Measurements from ENCODE around the gene CPSF3. TPM values are rescaled to one million over a fixed set of nuclear protein-coding genes. Genes with fewer than 3 reads are reported as not detected.

The CPSF3 gene
- total and polyA plus RNA-seq, 8 donors, result 25.9 to 58.7 (median 46.7) TPM

- no peak overlapping the region for H3K4me3 ChIP-seq
- H3K36me3 ChIP-seq, result peaks cover 0 to 21% of the 10 kb centered on the region in 2 donors
- H3K9me3 ChIP-seq, result no peaks in the 10 kb centered on the region
- peaks cover 10 to 33% of the 10 kb centered on the region in 2 donors for H3K4me1 ChIP-seq
- intact Hi-C loops (cut with DNase I), result no loop called here
- no peak overlapping the region for H3K27ac ChIP-seq
- no peak for DNase-seq
- H3K27me3 ChIP-seq, result no peaks in the 10 kb centered on the region
- no peak for ATAC-seq
- TF ChIP-seq CTCF (IDR thresholded peaks at IDR 0.05), result no peak
Measured at GRCh38 chr2:9472511-9472910, 49.1 kb downstream of the CPSF3 start.

- no peaks in the 10 kb centered on the region for H3K9me3 ChIP-seq
- peak; percentile 39 for ATAC-seq
- intact Hi-C loops (cut with DNase I), result no loop called here
Measured at GRCh38 chr2:9473308-9473984, 50.0 kb downstream of the CPSF3 start.

GRCh38 chr2:9473985-9474360, 50.5 kb downstream of the CPSF3 start:
- peak; percentile 37 for ATAC-seq
- Histone ChIP-seq H3K9me3 (no peaks in the 10 kb centered on the region), H3K4me3 (peak overlapping the region; percentile 88 to 93), H3K27me3 (no peaks in the 10 kb centered on the region), H3K36me3 (peaks cover 0 to 26% of the 10 kb centered on the region in 2 donors), H3K4me1 (peaks cover 10 to 33% of the 10 kb centered on the region in 2 donors), H3K27ac (peak overlapping the region; percentile 88 to 90)
- DNase-seq, result peak; percentile 14 to 85 (median 39)
- TF ChIP-seq CTCF (IDR thresholded peaks at IDR 0.05), result no peak
- intact Hi-C loops (cut with DNase I), result no loop called here

More at GRCh38 chr2:9473308-9473984, 50.0 kb downstream of the CPSF3 start:
- TF ChIP-seq CTCF (IDR thresholded peaks at IDR 0.05), result no peak
- H3K4me1 ChIP-seq, result peaks cover 10 to 33% of the 10 kb centered on the region in 2 donors
- H3K27ac ChIP-seq, result peak overlapping the region in 1 of 2 donors; percentile 90
- H3K36me3 ChIP-seq, result peaks cover 0 to 23% of the 10 kb centered on the region in 2 donors
- DNase-seq, result peak in 2 of 4 donors; percentile 3 to 21
- H3K27me3 ChIP-seq, result no peaks in the 10 kb centered on the region
- H3K4me3 ChIP-seq, result peak overlapping the region; percentile 88 to 93

GRCh38 chr2:9474361-9475057, 51.1 kb downstream of the CPSF3 start, which contains the start of gene IAH1:
Gene IAH1 (plus strand): TSS chr2:9474551. CDS start chr2:9474567, 16 bp downstream.
- Histone ChIP-seq H3K36me3 (peaks cover 0 to 28% of the 10 kb centered on the region in 2 donors), H3K9me3 (no peaks in the 10 kb centered on the region), H3K4me3 (peak within 1 kb of the TSS; percentile 88 to 93), H3K27ac (peak within 1 kb of the TSS; percentile 88 to 90), H3K4me1 (peaks cover 10 to 33% of the 10 kb centered on the region in 2 donors), H3K27me3 (no peaks in the 10 kb centered on the region)
- DNase-seq (peak; percentile 59 to 94 (median 62)), ATAC-seq (peak; percentile 92)
- intact Hi-C loops (cut with DNase I), result no loop called here
- no peak for TF ChIP-seq CTCF (IDR thresholded peaks at IDR 0.05)

- TF ChIP-seq CTCF (IDR thresholded peaks at IDR 0.05), result no peak
- H3K4me1 ChIP-seq, result peaks cover 10 to 33% of the 10 kb centered on the region in 2 donors
- H3K27me3 ChIP-seq, result no peaks in the 10 kb centered on the region
- H3K27ac ChIP-seq, result no peak overlapping the region
- intact Hi-C loops (cut with DNase I), result no loop called here
- no peak overlapping the region for H3K4me3 ChIP-seq
- DNase-seq, result no peak
- H3K36me3 ChIP-seq, result peaks cover 0 to 52% of the 10 kb centered on the region in 2 donors
- no peak for ATAC-seq
- no peaks in the 10 kb centered on the region for H3K9me3 ChIP-seq
Measured at GRCh38 chr2:9477914-9478313, 54.5 kb downstream of the CPSF3 start.
